ENCODE results near the gene PFDN6.

PFDN6 gene

DNA sequence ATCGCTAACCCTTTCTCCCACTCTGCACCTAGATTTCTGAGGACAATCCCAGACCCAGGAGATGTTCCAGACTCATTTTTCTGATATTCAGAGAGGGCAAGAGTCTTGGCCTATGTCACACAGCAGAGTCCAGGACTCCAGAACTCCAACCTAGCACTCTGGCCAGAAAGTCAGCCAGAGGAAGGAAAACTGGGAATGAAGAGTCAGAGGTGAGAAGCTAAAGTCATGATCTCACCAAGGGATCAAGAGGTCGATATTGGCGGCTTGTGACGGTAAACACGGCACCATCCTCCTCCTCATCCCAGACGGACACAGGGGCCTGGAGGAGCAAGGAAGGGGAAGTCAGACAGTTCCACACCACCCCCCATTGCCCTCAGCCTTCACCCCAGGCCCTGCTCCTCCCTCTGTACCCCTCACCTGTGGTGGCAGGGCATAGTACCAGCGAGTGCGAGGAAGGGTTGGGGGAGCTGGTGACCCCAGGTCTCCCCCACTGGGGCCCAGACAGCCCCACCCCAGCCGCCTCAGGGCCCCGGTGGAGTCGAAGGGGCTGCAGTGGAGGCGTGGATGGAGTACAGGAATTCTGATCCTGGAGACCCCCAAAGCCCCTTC lies 7.5 kb downstream of the PFDN6 start:
- no peak for DNase-seq

GRCh38 chr6:33297406-33297955 lies 8.1 kb downstream of the PFDN6 start:
- DNase-seq, result no peak

DNA sequence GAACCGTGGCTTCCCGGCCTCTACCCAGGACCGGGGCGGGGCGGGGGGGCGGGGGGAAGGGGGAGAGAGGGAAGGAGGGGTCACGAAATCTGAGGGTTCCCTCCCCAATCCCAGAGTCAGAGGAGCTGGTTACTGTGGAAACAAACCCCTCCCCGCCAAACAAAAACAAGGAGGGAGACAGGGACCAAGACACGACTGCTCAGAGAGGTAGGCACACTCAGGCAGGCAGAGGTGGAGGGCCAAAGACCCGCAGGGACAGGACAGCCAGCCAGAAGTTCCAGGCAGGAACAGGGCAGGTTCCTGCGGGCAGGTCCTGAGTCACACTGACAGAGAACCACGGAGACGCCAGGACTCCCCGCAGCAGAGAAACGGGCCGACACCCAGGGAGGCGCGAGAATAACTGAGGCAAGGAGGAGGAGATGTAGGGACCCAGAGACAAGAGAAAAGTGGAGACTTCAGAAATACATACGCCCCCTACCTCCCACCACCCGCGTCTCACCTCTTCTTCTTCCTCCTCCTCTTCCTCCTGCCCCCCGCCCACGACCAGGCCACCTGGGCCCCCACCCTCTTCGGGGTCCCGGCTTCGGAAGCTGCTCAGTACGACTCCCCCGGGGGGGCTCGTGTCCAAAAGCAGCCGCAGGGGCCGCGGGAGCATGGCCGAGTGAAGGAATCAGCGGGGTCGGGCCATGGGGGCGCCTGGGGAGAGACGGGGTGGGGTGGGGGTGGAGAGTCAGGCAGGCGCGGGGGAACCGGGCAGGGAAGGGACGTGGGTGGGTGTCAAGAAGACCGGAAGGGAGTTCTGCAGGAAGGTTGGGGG lies 8.8 kb downstream of the PFDN6 start:
- DNase-seq, result peak; percentile 15

GRCh38 chr6:33298773-33299236 lies 9.4 kb downstream of the PFDN6 start, which contains the start of gene RGL2:
Gene RGL2 (minus strand): TSS chr6:33298942. CDS start chr6:33298610, 332 bp downstream.
- peak; percentile 67 for DNase-seq

DNA sequence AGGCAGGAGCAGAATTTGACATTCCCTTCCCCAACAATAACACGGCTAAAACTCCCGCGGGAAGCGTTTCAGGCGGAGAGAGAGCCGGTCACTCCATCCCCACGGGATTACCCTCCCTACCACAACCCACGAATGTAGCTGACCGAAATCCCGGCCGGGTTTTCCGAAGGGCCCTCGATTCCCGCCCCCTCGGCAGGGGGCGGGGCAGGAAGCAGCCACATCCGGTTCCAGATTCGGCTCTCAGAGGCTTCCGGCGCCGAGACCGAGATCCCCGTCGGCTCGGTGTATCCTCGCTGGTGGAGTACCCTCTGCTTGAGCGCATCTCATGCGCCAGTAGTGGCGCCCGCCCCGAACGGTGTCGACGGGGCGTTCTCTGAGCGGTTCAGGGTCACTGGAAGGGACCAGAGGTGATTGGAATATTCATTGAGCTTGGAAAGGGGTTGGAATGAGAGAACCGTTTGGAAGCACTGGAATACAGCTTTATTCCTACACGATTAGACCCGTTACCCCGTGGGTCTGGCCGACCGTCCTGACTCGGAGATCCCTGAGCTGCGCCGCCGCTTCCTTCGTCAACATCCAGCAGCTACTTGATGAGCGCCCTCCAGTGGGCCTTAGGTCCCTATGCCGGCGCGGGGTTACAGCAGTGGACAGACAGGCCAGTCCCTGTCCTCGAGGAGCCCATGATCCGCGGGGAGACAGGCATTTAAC lies 10.0 kb downstream of the PFDN6 start:
- peak; percentile 89 for DNase-seq

DNA sequence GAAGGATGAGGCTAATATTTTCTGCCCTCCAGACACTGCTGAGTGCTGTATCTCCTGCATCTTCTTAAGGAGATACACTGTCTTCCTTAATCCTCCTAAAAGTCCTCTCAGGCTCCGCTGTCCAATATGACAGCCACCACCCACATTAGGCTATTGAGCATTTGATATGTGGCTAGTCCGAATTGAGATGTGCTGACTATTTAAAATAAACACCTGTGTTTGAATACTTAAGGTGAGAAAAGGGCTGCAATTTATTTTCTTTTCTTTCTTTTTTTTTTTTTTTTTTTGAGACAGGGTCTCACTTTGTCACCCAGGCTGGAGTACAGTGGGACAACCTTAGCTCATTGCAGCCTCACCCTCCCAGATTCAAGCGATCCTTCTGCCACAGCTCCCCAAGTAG lies 12.5 kb downstream of the PFDN6 start:
- DNase-seq, result no peak

DNA sequence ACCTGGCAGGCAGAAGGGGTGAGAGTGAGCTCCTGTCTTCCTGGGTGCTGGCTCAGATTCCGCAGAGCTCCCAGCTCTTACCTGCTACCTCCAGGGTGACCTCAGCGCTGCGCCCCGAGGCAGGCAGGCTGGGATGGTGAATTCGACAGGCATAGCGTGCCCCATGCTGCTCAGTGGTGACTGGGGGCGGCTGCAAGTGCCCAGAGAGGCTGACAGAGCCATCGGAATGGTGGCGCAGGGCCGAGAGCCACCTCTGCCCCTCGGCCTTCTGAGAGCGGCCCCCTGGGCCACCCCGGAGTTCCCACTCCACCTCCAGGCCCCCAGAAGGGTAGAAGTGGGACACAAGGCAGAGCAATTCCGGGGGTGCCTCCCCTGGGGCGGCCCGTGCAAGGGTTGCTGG lies 14.8 kb downstream of the PFDN6 start:
- DNase-seq, result no peak

- no peak for DNase-seq
Measured at GRCh38 chr6:33305052-33305451, 15.7 kb downstream of the PFDN6 start.

GRCh38 chr6:33306356-33306755 lies 17.0 kb downstream of the PFDN6 start:
- no peak for DNase-seq

DNA sequence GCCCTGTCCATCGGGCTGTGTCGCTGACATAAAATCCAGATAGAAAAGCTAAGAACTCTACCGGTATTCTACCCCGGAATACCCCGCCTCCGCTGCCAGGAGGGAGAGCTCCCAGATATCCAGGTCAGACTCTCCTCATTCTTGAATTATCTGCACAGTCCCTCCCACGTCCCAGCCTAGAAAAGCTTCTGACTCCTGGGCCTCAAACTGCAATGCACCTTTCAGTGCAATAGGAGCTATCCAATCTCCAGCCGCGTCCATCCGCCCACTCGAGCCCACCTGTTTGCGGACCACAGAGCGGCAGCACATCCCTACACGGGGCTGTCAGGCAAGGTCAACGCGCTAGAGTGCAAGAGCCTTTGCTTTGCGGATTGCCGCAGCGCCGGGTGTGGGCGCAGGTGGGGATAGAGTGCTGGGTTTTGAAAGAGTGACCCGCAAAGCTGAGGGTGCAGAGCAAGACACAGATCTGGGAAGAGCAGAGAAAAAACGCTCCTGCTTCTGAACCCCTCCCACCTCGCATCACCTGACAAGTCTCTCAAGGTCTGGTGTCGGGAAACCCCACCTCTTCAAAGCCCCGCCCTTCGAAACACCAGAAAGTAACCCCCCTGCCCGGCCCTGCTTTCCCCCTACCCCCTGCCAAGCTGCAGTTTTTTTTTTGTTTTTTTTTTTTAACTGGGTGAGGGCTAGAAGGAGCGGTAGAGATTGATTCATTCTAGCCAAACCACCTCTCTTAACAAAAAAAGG lies 23.1 kb downstream of the PFDN6 start:
- peak; percentile 86 for DNase-seq

DNA sequence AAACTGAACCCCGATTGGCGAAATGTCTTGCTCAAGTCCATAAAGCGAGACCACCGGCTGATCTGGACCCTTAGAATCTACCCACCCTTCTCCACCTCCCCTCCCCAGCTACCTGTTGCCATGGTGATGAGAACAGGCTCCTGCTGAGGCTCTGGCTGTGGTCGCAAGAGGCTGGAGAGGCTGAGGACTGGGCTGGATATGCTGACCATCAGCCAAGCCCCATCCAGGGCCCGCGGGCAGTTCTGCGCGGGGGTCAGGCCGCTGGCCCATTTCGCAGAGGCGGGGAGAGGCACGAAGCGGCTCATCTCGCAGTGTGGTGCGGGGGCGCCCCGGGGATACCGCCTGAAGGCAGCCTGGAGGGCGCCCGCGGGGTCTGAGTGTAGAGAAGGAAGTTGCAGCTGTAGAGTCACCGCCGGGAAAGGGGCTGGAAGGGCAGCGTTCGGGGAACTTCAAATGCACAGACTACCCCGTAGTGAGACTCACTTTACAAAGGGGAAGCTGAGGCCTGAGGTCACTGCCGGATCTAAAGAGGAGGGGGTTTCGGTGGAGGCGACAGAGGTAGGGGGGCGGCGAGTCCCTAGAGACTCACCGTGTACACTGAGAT lies 23.8 kb downstream of the PFDN6 start:
- peak; percentile 42 for DNase-seq

GRCh38 chr6:33313709-33314514 lies 24.5 kb downstream of the PFDN6 start, which contains the start of gene TAPBP:
Gene TAPBP (minus strand): TSS chr6:33314078. CDS start chr6:33314041, 37 bp downstream.
- peak; percentile 18 for DNase-seq

DNA sequence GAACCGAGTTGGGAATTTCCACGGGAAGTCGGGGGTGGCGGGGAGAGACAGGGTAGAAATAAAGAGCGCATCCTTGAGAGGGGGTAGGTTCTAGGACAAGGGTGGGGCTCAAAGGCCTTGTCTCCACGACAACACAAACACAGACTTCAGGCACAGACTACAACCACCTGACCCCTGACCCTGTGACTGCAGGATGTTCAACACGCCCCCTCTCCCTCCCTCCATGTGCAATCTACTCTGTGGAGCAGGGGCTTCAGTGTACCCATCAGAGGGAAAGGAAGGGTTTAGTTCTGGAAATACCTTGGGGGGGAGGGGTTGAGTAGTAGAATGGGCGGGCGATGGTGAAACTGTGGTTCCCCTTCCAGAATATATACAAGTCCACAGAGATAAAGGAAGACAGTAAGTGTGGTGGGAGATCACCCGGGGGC lies 25.1 kb downstream of the PFDN6 start:
- DNase-seq, result peak; percentile 47

DNA sequence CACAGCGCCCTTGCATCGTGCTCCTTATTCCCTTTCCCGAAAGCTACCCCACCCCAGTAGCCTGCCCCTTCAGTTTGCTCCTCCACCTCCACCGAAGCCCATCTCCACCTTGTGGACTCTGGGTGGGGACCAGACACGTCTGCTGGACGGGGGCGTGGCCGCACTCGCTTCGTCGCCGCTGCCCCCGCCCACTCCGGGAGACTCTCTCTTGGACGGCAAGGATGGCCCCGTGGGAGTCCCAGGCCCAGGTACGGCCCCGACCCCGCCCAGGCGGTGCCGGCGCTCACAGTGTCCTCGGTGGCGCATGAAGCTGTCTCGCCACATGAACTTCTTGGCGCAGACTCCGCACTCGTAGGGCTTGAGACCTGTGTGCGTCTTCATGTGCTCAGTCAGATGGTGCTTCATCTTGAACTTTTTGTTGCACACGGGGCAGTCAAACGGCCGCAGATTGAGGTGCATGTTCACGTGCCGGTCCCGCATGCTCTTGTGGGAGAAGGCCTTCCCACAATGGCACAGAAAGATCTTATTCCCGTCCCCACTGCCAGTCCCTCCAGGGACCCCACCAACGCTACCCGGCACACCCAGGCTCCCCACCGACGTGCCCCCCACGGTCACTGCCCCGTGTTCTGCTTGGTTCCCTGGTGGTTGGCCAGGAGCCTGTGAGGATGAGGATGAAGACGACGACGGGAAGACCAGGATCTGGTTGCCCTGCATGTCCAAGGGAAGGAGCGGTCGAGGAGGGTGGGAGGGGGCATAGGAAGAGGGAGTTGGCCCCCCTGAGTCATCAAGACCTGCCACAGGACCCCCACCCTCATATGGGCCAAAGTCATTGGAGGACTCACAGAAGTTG lies 25.8 kb downstream of the PFDN6 start:
- peak; percentile 33 for DNase-seq

DNA sequence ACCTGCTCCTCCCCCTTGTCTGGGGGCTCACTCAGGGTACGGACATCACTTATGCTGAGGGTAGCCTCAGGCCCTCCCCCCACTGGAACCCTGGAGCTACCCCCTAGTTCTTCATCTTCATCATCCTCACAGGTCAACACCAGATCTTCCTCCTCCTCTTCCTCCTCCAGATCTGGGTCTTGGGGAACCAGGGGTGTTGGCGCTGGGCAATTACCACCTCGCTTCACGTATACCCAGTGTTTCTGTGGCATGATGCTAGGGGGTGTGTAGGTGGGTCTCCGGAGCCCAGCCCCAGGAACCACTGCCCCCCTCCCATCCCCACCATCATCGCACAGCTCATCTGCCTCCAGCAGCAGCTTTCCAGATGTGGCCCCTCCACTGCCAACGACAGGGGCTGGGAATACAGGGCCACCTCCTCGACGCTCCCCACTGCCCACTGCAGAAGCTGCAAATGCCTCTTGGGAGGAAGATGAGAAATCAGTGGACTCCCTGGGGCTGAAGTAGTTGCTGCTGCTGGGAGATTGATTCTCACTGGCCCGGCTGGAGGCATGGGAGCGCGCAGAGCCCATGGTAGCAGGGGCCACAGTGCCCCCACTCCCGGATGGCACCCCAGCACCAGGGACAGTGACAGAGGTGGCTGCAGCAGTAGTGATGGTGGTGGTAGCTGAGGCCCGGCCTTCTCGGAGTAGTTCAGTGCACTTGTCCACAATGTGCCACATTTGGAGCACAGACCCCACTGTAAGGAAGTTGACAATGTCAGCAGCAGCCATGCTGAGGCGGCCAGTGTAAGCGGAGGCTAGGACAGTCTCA lies 26.6 kb downstream of the PFDN6 start:
- DNase-seq, result no peak

- no peak for DNase-seq
Measured at GRCh38 chr6:33316603-33317418, 27.4 kb downstream of the PFDN6 start.

- DNase-seq, result no peak
Measured at GRCh38 chr6:33317419-33317668, 27.9 kb downstream of the PFDN6 start.

GRCh38 chr6:33317669-33318425 lies 28.4 kb downstream of the PFDN6 start, which contains the start of gene ZBTB22:
Gene ZBTB22 (minus strand): TSS chr6:33317744. CDS start chr6:33316916, 828 bp downstream.
- DNase-seq, result peak; percentile 97
